HEK293 (cell line): ENCODE results near the gene RNF175.

Experiments used
- ZNF184 ChIP-seq: fragments of 450-650 bp; IDR thresholded peaks from 2 replicates; pipeline ENCODE4 v1.5.1; 2018; ENCODE audit warnings: missing biosample characterization, mild to moderate bottlenecking, missing genetic modification characterization
- TF ChIP-seq, protein P1 (sequence below): fragments of 450-650 bp; formaldehyde crosslinking; IDR thresholded peaks from 2 replicates; pipeline ENCODE4 v1.5.1; 2016; ENCODE audit warnings: missing biosample characterization, missing genetic modification characterization

DNA sequence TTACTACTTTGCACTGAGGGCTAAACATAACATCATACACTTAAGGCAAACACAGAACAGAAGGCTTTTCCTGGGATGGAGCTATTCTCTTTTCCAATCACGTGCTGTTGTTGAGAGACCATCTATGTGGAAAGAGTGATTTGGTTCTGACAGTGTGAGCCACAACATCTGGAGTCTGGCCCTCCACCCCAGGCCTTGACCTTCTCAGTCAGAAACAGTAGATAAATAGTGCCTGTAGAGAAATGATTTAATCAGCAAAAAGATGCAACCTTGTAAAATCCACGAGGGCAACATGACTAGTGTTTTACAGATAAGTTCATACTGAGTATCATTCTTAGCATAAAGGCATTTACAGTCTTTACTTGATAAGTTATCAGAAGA is 39.9 kb upstream of the RNF175 start:
- no peak for TF ChIP-seq ZNF184 (tag by site-specific recombination)
- TF ChIP-seq, protein P1, sequence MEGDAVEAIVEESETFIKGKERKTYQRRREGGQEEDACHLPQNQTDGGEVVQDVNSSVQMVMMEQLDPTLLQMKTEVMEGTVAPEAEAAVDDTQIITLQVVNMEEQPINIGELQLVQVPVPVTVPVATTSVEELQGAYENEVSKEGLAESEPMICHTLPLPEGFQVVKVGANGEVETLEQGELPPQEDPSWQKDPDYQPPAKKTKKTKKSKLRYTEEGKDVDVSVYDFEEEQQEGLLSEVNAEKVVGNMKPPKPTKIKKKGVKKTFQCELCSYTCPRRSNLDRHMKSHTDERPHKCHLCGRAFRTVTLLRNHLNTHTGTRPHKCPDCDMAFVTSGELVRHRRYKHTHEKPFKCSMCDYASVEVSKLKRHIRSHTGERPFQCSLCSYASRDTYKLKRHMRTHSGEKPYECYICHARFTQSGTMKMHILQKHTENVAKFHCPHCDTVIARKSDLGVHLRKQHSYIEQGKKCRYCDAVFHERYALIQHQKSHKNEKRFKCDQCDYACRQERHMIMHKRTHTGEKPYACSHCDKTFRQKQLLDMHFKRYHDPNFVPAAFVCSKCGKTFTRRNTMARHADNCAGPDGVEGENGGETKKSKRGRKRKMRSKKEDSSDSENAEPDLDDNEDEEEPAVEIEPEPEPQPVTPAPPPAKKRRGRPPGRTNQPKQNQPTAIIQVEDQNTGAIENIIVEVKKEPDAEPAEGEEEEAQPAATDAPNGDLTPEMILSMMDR (tag by site-specific recombination): no peak
